CD4-positive, alpha-beta T cell treated with Interleukin-1 beta for 1 hour (primary cell): ENCODE results near the gene PLD6.
"Not testable (repeated sequence)": the region's sequence is repeated elsewhere in the genome, so short reads cannot be mapped to it uniquely, and the experiment has no call there.

ENCODE experiments used
- DNase-seq, 2 donors: peaks; one replicate each; pipeline ENCODE4 v3.0.0-alpha.2; 2020 to 2022

The PLD6 gene, protein sequence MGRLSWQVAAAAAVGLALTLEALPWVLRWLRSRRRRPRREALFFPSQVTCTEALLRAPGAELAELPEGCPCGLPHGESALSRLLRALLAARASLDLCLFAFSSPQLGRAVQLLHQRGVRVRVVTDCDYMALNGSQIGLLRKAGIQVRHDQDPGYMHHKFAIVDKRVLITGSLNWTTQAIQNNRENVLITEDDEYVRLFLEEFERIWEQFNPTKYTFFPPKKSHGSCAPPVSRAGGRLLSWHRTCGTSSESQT

DNA sequence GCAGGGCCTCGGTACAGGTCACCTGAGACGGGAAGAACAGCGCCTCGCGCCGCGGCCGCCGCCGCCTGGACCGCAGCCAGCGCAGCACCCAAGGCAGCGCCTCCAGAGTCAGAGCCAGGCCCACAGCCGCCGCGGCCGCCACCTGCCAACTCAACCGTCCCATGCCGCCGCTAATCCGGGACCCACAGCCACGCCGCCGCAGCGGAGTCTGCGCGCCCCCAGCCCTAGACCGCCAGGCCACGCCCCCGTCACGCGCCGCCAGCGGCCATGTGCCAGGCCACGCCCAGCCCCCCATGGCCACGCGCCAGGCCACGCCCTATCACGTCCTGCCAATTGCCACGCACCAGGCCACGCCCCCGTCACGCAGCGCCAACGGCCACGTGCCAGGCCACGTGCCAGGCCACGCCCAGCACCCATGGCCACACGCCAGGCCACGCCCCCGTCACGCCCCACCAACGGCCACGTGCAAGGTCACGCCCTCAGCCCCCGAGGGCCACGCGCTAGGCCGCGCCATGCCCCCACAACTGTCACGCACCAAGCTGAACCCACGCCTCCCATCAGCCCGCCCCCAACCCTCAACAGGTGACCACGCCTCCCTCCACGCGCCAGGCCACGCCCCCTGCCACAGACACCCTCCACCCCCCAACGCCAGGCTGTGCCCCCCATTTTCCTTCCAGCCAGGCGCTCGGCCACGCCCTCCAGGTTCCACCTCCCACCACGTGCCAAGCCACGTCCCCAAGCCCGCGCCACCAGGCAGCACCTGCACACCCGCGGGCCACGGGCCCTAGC lies at the start of gene PLD6:
TSS of gene PLD6 (minus strand) at position 210 of the 789 bp plus-strand sequence. CDS start at position 163, 47 bp downstream.
- peak; percentile 93 to 95 for DNase-seq

DNA sequence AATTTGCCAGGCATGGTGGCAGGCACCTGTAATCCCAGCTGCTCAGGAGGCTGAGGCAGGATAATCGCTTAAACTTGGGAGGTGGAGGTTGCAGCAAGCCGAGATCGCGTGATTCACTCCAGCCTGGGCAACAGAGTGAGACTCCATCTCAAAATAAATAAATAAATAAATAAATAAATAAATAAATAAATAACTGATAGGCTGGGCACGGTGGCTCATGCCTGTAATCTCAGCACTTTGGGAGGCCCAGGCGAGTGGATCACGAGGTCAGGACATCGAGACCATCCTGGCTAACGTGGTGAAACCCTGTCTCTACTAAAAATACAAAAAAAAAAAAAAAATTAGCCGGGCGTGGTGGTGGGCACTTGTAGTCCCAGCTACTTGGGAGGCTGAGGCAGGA lies 49.6 kb upstream of the PLD6 start:
- not testable (repeated sequence) for DNase-seq

DNA sequence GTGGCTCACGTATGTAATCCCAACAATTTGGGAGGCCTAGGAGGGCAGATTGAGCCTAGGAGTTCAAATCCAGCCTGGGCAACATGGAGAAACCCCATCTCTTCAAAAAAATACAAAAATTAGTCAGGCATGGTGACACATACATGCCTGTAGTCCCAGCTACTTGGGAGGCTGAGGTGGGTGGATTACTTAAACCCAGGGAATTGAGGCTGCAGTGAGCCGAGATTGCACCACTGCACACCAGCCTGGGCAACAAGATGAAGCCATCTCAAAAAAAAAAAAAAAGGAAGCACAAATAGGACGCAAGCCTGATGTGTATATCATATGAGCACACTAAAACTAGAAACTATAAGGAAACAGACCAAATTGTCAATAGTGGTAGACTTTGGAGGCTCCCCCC lies 47.9 kb upstream of the PLD6 start:
- no peak for DNase-seq

DNA sequence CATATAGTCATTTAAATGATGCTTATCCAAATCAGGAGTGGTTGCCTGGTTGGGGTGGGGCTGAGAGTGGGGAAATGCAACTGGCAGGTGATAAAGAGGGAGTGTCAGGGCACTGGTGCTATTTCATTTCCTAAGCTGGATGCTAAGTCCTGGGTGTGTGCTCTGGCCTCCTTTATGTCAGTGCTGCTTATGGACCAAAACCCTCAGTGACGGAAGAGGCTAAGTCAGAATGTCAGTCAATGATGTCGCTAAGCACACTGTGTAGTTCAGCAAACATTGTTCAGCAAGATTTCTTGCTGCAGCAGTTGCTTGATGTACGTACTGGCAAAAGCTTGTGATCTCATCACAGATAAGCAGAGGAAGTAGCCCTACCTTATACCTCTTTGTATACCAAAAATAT lies 47.3 kb upstream of the PLD6 start:
- no peak for DNase-seq

DNA sequence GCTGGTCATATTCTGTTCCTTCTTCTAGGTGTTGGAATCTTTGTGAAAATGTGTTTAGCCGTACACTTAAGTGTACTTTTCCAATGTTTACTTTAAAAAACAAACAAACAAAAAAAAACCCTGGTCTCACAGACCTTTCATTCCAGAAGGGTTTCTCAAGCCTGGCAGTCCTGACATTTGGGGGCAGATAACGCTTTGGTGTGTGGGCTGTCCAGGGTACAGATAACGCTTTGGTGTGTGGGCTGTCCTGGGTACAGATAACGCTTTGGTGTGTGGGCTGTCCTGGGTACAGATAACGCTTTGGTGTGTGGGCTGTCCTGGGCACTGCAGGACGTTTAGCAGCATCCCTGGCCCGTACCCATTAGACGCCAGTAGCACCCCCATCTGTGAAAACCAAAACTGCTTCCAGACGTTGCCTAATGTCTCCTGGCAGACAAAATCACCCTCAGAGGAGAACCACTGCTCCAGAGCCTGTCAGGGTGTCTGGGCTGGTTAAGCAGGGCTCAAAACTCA lies 46.1 kb upstream of the PLD6 start:
- DNase-seq: no peak

DNA sequence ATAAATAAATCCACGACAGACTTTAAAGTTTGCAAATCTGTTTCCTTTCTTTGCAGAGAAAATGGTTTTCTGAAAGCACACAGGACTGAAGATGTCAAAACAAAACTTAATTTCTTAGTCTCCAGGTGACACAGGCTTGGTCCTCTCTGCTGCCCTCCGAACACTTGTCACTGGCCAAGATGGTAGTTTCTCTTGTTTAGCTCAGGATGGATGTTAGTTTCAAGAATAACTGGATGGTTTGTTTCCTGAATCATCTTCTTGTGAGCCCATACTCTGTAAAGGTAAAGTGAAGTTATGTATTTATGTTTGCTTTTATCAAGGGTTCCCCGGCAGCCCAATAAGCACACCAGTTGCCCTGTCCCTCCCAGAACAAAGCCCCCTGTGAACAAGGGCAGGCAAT lies 40.7 kb upstream of the PLD6 start:
- DNase-seq: no peak

DNA sequence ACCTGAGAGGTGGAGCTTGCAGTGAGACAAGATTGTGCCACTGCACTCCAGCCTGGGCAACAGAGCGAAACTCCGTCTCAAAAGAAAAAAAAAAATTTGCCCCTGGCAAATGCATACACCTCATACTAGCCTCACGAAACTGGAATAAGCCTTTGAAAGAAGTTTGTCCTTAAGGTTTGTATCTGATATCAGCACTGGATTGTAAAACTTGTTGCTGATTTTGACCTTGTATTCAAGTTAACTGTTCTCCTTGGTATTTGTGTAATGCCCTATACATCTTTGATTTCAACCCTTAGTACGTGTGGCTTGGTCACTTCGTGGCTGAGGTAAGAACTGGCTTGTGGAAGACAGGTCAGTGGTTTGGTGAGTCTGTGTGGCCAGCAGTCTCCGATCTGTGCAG lies 37.0 kb upstream of the PLD6 start:
- no peak for DNase-seq

DNA sequence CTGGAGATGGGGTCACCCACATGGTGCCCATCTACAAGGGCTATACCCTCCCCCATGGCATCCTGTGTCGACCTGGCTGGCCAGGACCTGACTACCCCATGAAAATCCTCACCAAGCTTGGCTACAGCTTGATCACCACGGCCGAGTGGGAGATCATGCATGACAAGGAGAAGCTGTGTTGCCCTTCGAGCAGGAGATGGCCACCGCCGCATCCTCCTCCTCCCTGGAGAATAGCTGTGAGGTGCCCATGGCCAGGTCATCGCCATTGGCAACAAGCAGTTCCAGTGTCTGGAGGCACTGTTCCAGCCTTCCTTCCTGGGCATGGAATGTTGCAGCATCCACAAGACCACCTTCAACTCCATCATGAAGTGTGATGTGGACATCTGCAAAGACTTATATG lies 36.1 kb upstream of the PLD6 start:
- no peak for DNase-seq

DNA sequence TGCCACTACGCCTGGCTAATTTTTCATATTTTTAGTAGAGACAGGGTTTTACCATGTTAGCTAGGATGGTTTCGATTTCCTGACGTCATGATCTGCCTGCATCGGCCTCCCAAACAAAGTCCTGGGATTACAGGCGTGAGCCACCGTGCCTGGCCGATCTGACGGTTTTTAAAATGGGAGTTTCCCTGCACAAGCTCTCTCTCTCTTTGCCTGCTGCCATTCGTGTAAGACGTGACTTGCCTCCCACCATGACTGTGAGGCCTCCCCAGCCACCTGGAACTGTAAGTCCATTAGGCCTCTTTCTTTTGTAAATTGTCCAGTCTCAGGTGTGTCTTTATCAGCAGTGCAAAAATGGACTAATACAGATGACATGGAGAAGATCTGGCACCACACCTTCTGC lies 35.5 kb upstream of the PLD6 start:
- DNase-seq: no peak

DNA sequence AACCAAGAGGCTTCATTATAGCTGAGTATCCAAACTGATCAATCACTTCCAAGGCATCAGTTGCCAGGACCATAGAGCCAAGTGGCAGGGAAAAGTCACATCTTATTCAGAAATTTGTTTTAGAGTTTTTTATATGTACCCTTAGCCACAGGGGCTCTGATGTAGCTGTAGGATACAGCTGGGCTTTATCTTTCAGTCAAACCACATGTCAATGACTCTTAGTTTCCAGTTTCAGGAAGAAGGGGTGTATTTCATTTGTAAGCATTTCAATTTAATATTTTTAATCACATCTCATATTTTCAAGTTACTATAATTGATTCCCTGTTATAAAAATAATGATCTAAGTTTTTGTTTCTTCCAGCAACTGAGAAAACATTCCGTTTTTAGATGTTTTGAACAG lies 33.7 kb upstream of the PLD6 start:
- no peak for DNase-seq

DNA sequence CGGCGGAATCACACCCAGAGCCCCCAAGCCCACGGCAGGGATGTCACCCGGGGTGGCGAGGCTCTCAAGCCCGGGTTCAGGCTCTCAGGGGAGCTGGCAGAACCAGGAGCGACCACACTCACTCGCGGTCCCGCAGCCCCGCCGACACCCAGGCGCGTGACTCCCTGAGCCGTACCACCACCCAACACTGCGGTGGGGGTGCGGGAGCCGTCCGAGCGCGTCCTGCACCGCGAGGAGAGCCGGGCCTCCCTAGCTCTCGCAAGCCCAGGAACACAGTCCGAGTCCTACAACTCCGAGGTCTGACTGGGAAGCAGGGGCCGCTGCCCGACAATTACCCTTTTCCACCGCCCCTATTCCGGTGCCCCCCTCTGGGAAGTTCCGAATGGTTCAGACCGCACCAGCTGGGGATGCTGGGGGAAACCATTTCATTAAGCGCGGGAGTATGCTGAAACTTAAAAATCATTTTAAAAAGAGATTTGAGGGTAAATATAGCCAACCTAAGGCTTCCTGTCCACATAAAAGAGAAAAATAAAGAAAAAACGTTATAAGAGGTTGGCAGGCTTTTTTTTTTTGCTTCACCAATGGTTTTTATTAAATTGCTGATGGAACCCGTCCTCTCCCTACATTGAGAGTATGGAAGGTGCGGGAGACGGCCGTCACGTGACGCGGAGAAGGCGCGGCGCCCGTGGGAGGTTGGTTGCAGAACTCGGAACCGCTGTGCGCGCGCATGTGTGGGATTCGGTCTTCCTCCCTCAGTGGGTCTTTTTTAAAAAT lies 31.1 kb upstream of the PLD6 start, which contains the start of gene FLCN:
TSS of gene FLCN (minus strand) at position 143 of the 774 bp plus-strand sequence. CDS start 9,031 bp downstream, outside the sequence.
- DNase-seq: peak; percentile 89

DNA sequence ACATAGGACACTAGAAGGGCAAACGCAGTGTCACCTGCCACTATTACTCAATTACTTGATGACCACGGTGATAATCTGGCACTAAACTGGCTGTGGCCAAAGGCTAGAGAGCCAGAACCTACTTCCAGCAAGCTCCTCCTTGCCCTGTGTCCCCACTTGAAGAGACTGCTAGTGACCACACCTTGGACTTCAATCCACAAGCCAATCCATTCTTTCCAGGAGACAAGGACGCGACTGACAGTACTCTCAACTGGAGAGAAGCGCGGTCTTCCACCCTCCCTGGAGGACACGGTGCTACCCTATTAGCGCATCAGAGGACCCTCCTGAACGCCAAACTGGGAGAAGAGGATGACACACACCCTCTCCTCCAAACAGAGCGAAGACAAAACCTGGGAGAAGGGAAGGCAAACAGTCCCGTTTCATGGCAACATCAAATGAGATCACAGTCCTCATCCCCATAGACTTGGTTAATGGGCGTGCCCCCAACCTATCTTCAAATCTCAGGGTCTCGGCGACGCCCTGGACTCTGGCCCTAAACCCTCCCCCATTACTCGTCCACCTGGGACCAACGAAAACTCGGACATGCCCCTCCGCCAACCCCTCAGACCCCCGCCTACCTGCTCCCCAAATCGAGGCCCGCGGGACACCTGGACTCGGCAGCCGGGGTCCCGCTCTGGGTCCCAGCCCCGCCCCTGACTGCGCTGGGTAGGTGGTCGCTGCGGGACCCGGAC lies 30.3 kb upstream of the PLD6 start:
- DNase-seq: no peak

DNA sequence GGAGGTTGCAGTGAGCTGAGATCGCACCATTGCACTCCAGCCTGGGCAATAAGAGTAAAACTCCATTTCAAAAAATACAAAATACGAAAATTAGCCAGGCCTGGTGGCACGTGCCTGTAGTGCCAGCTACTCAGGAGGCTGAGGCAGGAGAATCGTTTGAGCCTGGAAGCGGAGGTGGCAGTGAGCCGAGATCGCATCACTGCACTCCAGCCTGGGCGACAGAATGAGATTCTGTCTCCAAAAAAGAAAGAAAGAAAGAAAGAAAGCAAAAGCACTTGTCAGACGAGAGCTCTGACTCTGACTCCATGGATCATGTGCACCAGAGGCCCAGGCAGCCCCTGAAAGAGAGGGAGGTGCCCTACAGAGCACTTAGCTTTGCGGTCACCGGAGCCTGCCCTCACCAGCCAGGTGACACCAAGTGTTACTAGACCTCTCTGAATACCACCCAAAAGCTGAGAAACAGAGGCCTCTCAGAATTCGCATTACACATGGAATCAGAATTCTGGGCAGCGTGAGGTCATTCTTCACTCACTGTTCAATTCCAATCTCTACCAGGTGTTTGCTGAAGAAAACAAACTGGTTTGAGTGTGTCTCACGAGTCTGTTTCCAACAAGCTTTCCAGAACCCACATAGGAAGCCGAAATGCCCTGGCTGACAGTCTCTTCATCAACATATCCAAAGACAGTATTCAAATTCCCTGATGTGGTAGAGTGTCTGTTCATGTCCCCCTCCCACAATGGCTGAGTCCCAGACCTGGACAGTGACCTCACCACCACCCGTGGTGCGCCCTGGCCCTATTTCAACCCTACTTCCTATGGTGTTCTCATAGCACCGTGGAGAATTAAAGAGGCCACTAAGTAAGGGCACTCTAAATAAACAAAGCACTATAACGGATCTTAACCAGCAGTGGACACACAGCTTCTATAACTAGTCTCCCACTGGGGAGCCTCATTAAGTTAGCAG lies 29.4 kb upstream of the PLD6 start:
- no peak for DNase-seq

DNA sequence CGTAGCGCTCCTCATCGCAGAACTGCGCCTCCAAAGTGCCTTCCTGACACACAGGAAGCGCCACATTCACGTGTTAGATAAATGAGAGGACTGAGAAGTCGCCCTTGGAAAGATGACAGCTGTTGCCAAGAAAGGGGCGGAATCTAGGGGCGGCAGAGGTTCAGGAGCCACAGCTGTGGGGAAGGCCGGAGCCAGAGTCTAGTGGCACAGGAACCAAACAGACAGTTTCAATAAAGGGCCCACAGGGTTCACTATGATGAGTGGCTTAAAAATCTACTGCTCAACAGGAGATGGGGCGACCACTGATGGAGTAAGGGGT lies 26.1 kb upstream of the PLD6 start:
- no peak for DNase-seq

DNA sequence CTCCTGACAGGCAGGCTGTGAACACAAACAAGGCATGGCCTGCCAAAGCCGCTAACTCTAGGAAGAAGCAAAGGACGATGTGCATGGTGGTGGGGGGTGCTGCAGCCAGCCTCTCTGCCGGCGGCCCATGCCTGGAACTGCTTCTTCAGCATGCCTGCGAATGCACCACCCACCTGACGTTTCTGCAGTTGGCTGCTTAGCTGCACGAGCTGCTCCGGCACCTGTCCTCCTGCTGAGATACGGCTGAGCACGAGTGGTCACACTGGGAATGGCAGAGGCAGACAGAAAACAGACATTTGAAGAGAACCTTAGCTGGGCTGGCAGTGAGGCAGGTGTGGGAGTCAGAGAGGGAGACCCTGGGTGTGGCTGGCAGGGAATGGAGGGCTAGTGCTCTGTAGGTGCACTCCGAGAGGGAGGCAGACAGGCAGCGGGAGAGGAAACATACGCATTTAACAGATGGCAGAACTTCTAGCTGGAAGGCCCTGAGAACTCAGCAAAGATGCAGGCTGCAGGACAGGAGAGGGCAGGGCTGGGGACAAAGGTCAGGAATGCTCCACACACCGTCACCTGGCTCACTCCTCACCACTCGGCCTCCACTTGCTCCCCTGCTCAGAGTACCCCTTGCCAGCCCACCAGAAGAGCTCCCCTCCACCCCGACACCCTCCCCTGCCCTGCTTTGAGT lies 25.6 kb upstream of the PLD6 start:
- DNase-seq: no peak

DNA sequence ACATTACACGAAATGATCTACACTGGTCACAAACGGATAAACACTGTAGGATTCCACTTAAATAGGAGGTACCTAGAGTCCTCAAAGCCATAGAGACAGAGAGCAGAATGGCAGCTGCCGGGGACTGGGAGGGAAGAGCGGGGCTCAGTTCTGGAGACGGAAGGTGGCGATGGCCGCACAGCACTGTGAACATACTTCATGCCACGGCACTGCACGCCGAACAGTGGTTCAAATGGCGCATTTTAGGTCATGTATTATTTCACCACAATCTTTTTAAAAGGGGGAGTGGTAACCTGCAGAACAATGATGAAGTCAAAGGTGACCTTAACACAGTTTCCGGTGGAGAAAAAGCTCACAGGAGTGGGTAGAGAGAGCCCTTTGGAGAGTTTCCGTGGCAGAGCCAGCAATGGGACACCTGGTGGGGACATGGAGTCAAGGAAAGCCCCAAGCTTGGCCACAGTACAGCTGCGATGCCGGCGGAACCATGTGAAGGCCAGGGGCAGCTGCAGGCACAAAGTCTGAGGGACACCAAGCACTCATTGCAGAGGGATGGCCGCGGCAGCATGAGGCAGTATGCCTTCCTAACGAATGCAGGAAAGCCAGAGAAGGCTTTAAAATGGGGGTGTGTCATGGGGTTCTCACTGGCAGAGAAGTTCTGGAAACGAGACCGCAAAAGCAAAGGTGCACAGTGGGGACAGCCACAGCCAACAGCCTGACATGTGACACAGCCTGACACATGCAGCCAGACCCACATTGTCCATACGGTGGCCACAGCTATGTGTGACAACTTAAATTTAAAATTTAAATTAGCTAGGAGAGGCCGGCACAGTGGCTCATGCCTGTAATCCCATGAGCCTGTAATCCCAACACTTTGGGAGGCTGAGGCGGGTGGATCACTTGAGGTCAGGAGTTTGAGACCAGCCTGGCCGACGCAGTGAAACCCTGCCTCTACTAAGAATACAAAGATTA lies 23.6 kb upstream of the PLD6 start:
- no peak for DNase-seq

DNA sequence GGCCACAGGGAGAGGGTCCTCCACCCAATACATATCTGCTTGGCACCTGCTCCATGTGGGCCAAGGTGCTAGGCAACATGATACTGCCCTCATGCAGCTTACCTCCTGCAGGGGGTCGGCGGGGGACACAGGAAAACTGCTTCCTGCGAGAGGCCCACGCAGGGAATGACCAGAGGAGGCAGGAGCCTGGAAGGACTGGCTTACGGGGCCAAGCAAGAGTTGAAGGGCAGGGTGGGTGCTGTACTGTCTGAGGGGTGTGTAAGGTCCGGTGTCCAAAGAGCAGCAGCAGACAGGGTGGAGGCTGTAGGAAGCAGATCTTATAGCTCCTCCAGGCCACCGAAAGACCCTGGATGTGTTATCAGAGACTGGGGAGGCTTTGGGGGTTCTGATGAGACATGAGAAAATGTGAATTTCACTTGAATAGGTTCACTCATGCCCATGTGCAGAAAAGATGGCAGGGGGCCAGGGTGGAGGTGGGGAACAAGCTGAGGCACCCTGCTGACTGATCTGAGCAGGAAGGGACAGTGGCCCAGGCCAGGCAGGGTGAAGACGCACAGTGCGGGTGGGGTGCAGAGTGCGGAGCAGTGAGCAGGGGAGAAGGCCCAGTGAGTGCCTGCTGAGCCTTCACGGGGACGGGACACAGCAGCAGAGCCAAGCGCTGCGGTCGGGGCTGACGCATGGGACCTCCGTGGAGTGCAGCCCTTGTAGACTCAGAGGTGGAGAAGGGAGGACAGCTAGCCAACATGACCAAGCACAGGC lies 22.6 kb upstream of the PLD6 start:
- DNase-seq: no peak

DNA sequence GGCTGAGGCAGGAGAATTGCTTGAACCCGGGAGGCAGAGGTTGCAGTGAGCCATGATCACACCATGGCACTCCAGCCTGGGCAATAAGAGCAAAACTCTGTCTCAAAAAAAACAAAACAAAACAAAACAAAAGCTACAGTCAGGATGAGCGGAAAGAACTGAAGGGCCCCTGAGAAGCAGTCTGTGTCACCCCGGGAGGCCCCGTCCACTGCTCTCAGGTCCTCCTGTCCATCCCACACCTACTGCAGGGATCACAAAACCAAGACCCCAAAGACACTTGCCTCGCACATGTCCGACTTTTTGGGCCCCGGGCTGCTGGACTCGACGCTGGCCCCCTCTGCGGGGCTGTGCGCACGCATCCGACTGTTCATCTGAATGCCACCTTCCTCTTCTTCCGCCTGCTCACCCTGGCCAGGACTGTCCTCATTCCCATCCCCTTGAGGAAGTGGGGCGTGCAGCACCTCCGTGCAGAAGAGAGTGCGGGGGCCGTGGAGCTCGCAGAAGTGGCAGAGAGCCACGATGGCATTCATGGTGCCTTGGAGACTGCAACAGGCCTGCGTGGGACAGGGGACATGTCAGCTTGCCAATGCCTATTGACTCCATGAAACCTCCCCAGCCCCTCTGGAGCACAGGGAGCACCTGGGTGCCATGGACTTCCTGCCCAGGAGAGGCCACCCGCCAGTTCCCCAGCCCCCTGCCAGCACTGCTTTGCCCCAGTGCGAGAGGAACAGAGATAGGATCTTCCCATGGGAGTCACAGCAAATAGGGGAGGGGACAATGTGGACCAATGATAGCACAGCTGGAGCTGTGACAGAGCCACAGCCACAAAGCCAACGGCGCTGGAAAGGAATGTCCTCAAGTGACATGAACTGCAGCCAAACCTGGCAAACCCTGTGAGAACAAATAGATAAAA lies 21.7 kb upstream of the PLD6 start:
- no peak for DNase-seq
